Lower leg skin (tissue), 3 donors: ENCODE measurements around the gene KRTAP2-2.

Experiments used
- CTCF ChIP-seq, 3 donors: fragments of 450-650 bp; IDR thresholded peaks; one replicate each; pipeline ENCODE4 v1.5.1; 2016; ENCODE audit warnings: antibody characterized with exemption in 3 of 3, mild to moderate bottlenecking in 3 of 3, moderate library complexity in 2 of 3
- POLR2A ChIP-seq, 2 donors: fragments of 450-650 bp; IDR thresholded peaks; one replicate each; pipeline ENCODE4 v1.6.1; 2016 to 2017; ENCODE audit warnings: antibody characterized with exemption in 2 of 2, mild to moderate bottlenecking in 1 of 2, moderate library complexity in 1 of 2

GRCh38 chr17:41029633-41030245 lies 25.3 kb downstream of the KRTAP2-2 start, which contains the start of gene KRTAP1-4:
- TF ChIP-seq CTCF (IDR thresholded peaks at IDR 0.05) = no peak
- no peak for TF ChIP-seq POLR2A (IDR thresholded peaks at IDR 0.05)
